NCI-H748 (cell line): ENCODE measurements around the gene CACNA1I.
"Not testable (repeated sequence)": the region's sequence is repeated elsewhere in the genome, so short reads cannot be mapped to it uniquely, and the experiment has no call there.

Experiments used
- DNase-seq: peaks from one replicate; lab custom pipeline; 2025; ENCODE audit not compliant: unreplicated experiment; lab: John Stamatoyannopoulos, UW

The CACNA1I gene

GRCh38 chr22:39570665-39571064 is at the start of gene CACNA1I:
Gene CACNA1I, plus strand, starts transcription at chr22:39570753. Its CDS starts 0 bp downstream, at chr22:39570753.
- DNase-seq, result no peak

GRCh38 chr22:39521106-39521885 is 49.3 kb upstream of the CACNA1I start:
- DNase-seq, result not testable (repeated sequence)

GRCh38 chr22:39522091-39522490 is 48.5 kb upstream of the CACNA1I start:
- DNase-seq, result not testable (repeated sequence)

- DNase-seq, result peak; percentile 19
Measured at GRCh38 chr22:39522567-39523300, 47.8 kb upstream of the CACNA1I start.

- DNase-seq, result no peak
Measured at GRCh38 chr22:39524089-39524752, 46.3 kb upstream of the CACNA1I start.

- DNase-seq, result no peak
Measured at GRCh38 chr22:39524753-39525657, 45.5 kb upstream of the CACNA1I start.

- no peak for DNase-seq
Measured at GRCh38 chr22:39525658-39525975, 44.9 kb upstream of the CACNA1I start.

GRCh38 chr22:39526736-39527171 is 43.8 kb upstream of the CACNA1I start:
- no peak for DNase-seq

GRCh38 chr22:39527481-39527961 is 43.0 kb upstream of the CACNA1I start:
- peak; percentile 39 for DNase-seq

GRCh38 chr22:39528080-39528661 is 42.4 kb upstream of the CACNA1I start:
- no peak for DNase-seq

GRCh38 chr22:39528681-39529486 is 41.7 kb upstream of the CACNA1I start:
- peak; percentile 96 for DNase-seq

- no peak for DNase-seq
Measured at GRCh38 chr22:39529487-39529851, 41.1 kb upstream of the CACNA1I start.

GRCh38 chr22:39530116-39530515 is 40.4 kb upstream of the CACNA1I start:
- no peak for DNase-seq

GRCh38 chr22:39530692-39531331 is 39.7 kb upstream of the CACNA1I start:
- DNase-seq, result no peak

GRCh38 chr22:39532215-39533073 is 38.1 kb upstream of the CACNA1I start, which contains the start of gene RPS19BP1:
Gene RPS19BP1, minus strand, starts transcription at chr22:39532748. Its CDS starts 10 bp downstream, at chr22:39532738.
- peak; percentile 98 for DNase-seq

- no peak for DNase-seq
Measured at GRCh38 chr22:39534092-39534506, 36.5 kb upstream of the CACNA1I start.

GRCh38 chr22:39534591-39535356 is 35.8 kb upstream of the CACNA1I start:
- peak; percentile 72 for DNase-seq
